ENCODE results near the gene AEN. TPM values are rescaled to one million over a fixed set of nuclear protein-coding genes. Genes with fewer than 3 reads are reported as not detected.

Gene AEN
- total and polyA plus RNA-seq, 2 of the 8 experiments (the other 6 are each of a cell fraction or from before 2014, with no cell fraction given) = 112 to 122 TPM

- peaks cover 44 to 78% (median 57%) of the 10 kb centered on the region in 4 experiments for H3K36me3 ChIP-seq (ENCODE audit: control insufficient read depth in 2 of 4, insufficient read depth in 4 of 4, low read length in 3 of 4)
- no peak overlapping the region for H3K27ac ChIP-seq (ENCODE audit: low read depth, low read length)
- H3K79me2 ChIP-seq (ENCODE audit: control insufficient read depth in 1 of 2, insufficient read depth in 2 of 2, low read length in 2 of 2) = peaks cover 15 to 33% of the 10 kb centered on the region in 2 experiments
- no peak overlapping the region for H2AK5ac ChIP-seq (ENCODE audit: low read depth, low read length)
- no peaks in the 10 kb centered on the region for H3K27me3 ChIP-seq (replicated peaks in 1 of 4; ENCODE audit: control insufficient read depth in 3 of 4, extremely low read depth in 1 of 4, insufficient read depth in 3 of 4, low read length in 3 of 4)
- no peak overlapping the region for H3K14ac ChIP-seq (ENCODE audit: insufficient read length)
- no peak overlapping the region for H4K8ac ChIP-seq (ENCODE audit: extremely low read depth, insufficient read depth, low read length)
- FAIRE-seq (no peak), DNase-seq (ENCODE audit: low read depth in 1 of 2, low spot score in 2 of 2) (no peak)
- no peak overlapping the region for H2BK20ac ChIP-seq (ENCODE audit: low read length)
- H3K56ac ChIP-seq (replicated peaks; ENCODE audit: insufficient read length, low read depth, low read length) = no peak overlapping the region
- H3K4me2 ChIP-seq (ENCODE audit: insufficient read depth in 1 of 2, low read depth in 2 of 2, low read length in 2 of 2) = no peak overlapping the region
- WGBS, 2 experiments (ENCODE audit: extremely low coverage in 1 of 2, insufficient coverage in 1 of 2, insufficient read length in 1 of 2, insufficient replicate concordance in 2 of 2, low coverage in 1 of 2, low lambda C conversion rate in 2 of 2, missing lambda C conversion rate in 1 of 2) = 92% methylated on average over 12 of the region's 12 CpGs; no CpG with 5 or more reads in 1 of the 2 experiments
- H3K18ac ChIP-seq (ENCODE audit: extremely low read depth, low read length) = no peak overlapping the region
- CTCF ChIA-PET (ENCODE audit: partially characterized antibody) = interaction anchor here (0.8 to 2.2 kb wide), 8 partner anchors 8 to 203 kb away, joined by 3 to 11 read pairs (median 4); no protein-coding TSS in a partner anchor
- H2BK120ac ChIP-seq (replicated peaks; ENCODE audit: low read depth, low read length) = no peak overlapping the region
- H3K4me1 ChIP-seq (replicated peaks in 1 of 4; ENCODE audit: control insufficient read depth in 3 of 4, insufficient read depth in 4 of 4, low read length in 3 of 4) = peaks cover 0 to 5% (median 3%) of the 10 kb centered on the region in 4 experiments; a peak in 5 of 7 replicates
- POLR2A ChIA-PET (ENCODE audit: partially characterized antibody) = interaction anchor here (5.8 to 7.5 kb wide), 3 partner anchors 6 to 16 kb away, joined by 38 to 61 read pairs (median 52); partner anchors contain the start of gene AEN
- TF ChIP-seq POU5F1 (IDR thresholded peaks at IDR 0.05; ENCODE audit: low read depth, low read length) (no peak), POLR2AphosphoS5 (IDR thresholded peaks at IDR 0.05; ENCODE audit: low read depth, low read length) (peak; percentile 31; the same call in 1 of the 2 replicates)
- H2BK5ac ChIP-seq (ENCODE audit: low read depth, low read length) = no peak overlapping the region
- H3K23me2 ChIP-seq (ENCODE audit: low read depth, low read length) = no peaks in the 10 kb centered on the region
- no peak overlapping the region for H3K23ac ChIP-seq (ENCODE audit: insufficient read length)
- H3K79me1 ChIP-seq (ENCODE audit: low read depth, low read length) = peaks cover 27% of the 10 kb centered on the region; the same call in 1 of the 2 replicates
- H2BK15ac ChIP-seq (ENCODE audit: low read length) = no peak overlapping the region
- H3K4me3 ChIP-seq (ENCODE audit: extremely low read depth in 1 of 4, insufficient read depth in 2 of 4, low read depth in 3 of 4, low read length in 4 of 4) = no peak overlapping the region
- no peak overlapping the region for H4K91ac ChIP-seq (replicated peaks; ENCODE audit: insufficient read length, low read length)
- H3K4ac ChIP-seq (replicated peaks; ENCODE audit: insufficient read length, low read depth, low read length) = no peak overlapping the region
- H2AFZ ChIP-seq (ENCODE audit: low read length) = no peak overlapping the region
- no peaks in the 10 kb centered on the region for H3K9me3 ChIP-seq (ENCODE audit: insufficient read depth in 2 of 2, low read depth in 1 of 2, low read length in 1 of 2)
- no peak overlapping the region for H2BK12ac ChIP-seq (ENCODE audit: low read depth, low read length)
- H3K9ac ChIP-seq (replicated peaks in 1 of 4; ENCODE audit: extremely low read depth in 1 of 4, low read depth in 3 of 4, low read length in 3 of 4) = no peak overlapping the region
- H4K20me1 ChIP-seq (replicated peaks in 1 of 2; ENCODE audit: control insufficient read depth in 1 of 2, insufficient read depth in 2 of 2, low read length in 2 of 2) = peaks cover 50 to 51% of the 10 kb centered on the region in 2 experiments
- no peak overlapping the region for H4K5ac ChIP-seq (ENCODE audit: insufficient read length, low read depth, low read length)
Observed at GRCh38 chr15:88631464-88632028, 10.4 kb downstream of the AEN start.
